Esophagus squamous epithelium (tissue), 4 donors: Measurements from ENCODE around the gene NOB1.

Source experiments
- POLR2A ChIP-seq, 4 donors: fragments of 450-650 bp; IDR thresholded peaks; one replicate each; pipeline ENCODE4 v1.6.1; 2017; ENCODE audit warnings: antibody characterized with exemption in 4 of 4, mild to moderate bottlenecking in 4 of 4, moderate library complexity in 3 of 4
- TF ChIP-seq, protein P1 (sequence below), 6 experiments: fragments of 450-650 bp in 4 of 6; fragments of 200-600 bp in 2 of 6; sonication (generic) in 2 of 6; IDR thresholded peaks; one replicate each; pipeline ENCODE4 v1.5.1; 2016 to 2019; ENCODE audit warnings: antibody characterized with exemption in 6 of 6, mild to moderate bottlenecking in 4 of 6, moderate library complexity in 4 of 6

DNA sequence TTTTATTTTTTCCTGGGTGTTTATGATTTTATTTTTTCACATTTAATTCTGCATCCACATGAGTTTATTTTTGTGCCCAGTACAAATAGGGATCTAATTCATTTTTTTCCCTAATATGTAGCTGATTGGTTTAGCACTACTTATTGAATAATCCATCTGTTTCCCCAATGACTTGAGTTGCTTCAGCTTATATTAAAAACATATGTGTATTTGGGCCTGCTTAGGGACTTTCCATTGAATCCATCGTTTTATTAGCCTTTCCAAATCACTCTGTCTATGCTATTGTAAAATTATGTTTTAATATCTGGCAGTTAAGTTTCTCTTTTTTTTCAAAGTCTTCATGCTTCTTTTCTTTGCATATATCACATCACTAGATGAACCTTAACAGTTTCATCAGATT lies 49.6 kb upstream of the NOB1 start:
- TF ChIP-seq POLR2A (IDR thresholded peaks at IDR 0.05), result no peak
- TF ChIP-seq, protein P1, sequence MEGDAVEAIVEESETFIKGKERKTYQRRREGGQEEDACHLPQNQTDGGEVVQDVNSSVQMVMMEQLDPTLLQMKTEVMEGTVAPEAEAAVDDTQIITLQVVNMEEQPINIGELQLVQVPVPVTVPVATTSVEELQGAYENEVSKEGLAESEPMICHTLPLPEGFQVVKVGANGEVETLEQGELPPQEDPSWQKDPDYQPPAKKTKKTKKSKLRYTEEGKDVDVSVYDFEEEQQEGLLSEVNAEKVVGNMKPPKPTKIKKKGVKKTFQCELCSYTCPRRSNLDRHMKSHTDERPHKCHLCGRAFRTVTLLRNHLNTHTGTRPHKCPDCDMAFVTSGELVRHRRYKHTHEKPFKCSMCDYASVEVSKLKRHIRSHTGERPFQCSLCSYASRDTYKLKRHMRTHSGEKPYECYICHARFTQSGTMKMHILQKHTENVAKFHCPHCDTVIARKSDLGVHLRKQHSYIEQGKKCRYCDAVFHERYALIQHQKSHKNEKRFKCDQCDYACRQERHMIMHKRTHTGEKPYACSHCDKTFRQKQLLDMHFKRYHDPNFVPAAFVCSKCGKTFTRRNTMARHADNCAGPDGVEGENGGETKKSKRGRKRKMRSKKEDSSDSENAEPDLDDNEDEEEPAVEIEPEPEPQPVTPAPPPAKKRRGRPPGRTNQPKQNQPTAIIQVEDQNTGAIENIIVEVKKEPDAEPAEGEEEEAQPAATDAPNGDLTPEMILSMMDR (IDR thresholded peaks at IDR 0.05), result no peak
